ENCODE results near the gene TSPYL6.

TSPYL6 gene

DNA sequence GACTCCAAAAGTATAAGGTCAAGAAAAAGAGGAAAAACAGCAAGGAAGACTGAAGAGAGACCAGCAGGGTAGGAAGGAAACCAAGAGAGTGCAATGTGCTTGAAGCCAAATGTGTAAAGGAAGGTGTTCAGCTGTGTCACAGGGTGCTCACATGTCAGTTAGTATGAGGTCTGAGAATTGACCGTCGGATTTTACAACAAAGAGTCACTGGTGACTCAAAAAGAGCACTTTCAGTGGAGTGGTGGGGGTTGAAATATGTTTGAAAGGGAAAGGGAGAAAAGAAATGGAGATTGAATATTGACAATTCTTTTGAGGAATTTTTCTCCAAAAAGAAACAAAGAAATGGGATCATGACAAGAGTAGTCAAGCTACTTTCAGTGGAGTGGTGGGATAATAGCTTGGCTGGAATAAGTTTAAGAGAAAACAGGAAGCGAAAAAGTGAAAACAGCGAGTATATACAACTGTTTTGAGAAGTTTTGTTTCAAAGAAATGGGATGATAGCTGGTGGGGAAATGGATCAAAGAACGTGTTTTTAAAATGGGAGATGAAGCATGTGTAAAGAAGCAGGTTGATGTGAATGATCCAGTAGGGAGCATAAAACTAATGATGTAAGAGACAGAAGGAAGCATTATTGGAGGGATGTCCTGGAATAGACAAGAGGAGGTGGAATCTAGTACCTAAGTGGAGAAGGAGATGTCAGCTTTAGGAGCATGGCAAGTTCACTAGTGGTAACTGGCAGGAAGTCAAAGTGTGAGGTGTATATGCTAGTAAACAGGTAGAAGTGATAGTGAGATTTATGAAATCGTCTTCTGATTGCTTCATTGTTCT is 3.6 kb upstream of the TSPYL6 start:
- H3K27ac ChIP-seq (ENCODE audit: insufficient read depth, low read depth, low read length, poor library complexity, severe bottlenecking), result no peak overlapping the region
- H3K27me3 ChIP-seq (ENCODE audit: control insufficient read depth, insufficient read depth, low read length, poor library complexity, severe bottlenecking), result no peaks in the 10 kb centered on the region
- H3K9me3 ChIP-seq (ENCODE audit: control insufficient read depth, low read length), result no peaks in the 10 kb centered on the region
- 91 to 93% methylated on average over 6 of the region's 6 CpGs for WGBS, 2 experiments
- H3K36me3 ChIP-seq (ENCODE audit: control insufficient read depth, insufficient read depth, low read length), result no peaks in the 10 kb centered on the region
- no peaks in the 10 kb centered on the region for H3K4me1 ChIP-seq (ENCODE audit: control insufficient read depth, insufficient read depth, low read length)
- H3K4me3 ChIP-seq (ENCODE audit: insufficient read depth, low read depth, low read length), result no peak overlapping the region

DNA sequence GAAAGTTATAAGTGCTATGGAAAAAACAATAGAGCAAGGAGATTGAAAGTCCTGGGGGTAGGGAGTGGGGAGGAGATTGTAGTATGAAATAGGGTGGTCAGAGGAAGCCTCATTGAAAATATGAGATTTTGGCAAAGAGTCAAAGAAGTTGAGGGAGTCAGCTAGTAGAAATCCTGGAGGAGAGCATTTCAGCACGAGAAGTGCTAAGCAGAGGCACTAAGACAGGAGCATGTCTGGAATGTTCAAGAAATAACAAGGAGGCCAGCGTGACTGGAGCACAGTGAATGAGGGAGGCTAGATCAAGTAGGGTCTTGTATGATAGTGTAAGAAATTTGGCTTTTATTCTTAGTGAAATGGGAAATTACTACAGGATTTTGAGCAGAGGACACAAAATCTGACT is 2.1 kb upstream of the TSPYL6 start:
- Histone ChIP-seq H3K36me3 (ENCODE audit: control insufficient read depth, insufficient read depth, low read length) (no peaks in the 10 kb centered on the region), H3K4me1 (ENCODE audit: control insufficient read depth, insufficient read depth, low read length) (no peaks in the 10 kb centered on the region), H3K27ac (ENCODE audit: insufficient read depth, low read depth, low read length, poor library complexity, severe bottlenecking) (no peak overlapping the region), H3K4me3 (ENCODE audit: insufficient read depth, low read depth, low read length) (no peak overlapping the region), H3K9me3 (ENCODE audit: control insufficient read depth, low read length) (no peaks in the 10 kb centered on the region), H3K27me3 (ENCODE audit: control insufficient read depth, insufficient read depth, low read length, poor library complexity, severe bottlenecking) (no peaks in the 10 kb centered on the region)
- WGBS, 2 experiments, result 87 to 92% methylated on average over 2 of the region's 2 CpGs

DNA sequence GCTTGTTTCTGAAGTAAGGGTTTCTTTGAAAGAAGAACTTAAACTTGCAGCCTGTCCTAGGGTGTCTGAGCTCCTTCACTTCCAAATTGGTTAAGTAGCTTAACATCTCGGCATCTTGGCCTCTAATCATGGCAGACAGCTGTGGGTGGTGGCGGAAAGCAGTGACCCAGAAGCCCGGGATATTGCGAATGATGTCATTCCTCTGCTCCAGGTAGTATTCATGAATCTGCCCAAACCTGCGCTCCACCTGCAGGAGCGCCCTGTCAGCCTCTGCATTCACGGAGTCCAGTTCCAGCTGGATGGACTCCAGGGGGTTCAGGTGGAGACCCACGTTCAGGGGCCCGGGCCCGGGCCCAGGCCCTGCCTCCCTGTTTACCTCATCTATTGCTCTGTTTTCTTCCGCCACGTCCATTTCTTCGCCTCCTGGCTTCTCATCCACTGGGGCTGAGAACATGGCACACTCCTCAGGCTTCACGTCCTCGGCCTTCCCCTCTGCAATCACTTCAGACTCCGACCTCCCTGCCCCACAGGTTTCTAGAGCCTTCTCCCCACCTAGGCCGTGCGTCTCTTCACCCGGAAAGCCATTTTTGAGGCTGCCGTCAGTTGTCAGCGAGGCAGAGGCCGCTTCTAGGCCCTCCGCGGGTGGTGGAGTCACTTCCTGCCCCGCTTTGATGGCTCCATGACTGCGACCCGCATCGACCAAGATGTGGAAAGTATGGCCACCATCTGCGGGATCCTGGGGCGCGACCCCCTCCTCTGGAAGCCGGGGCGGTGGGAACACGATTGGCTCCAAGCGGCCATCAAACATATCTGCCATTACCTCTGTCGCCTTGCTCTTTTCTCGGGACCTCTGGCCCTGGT is 569 bp downstream of the TSPYL6 start:
- Histone ChIP-seq H3K4me1 (ENCODE audit: control insufficient read depth, insufficient read depth, low read length) (no peaks in the 10 kb centered on the region), H3K36me3 (ENCODE audit: control insufficient read depth, insufficient read depth, low read length) (no peaks in the 10 kb centered on the region), H3K27me3 (ENCODE audit: control insufficient read depth, insufficient read depth, low read length, poor library complexity, severe bottlenecking) (no peaks in the 10 kb centered on the region), H3K4me3 (ENCODE audit: insufficient read depth, low read depth, low read length) (no peak overlapping the region), H3K9me3 (ENCODE audit: control insufficient read depth, low read length) (no peaks in the 10 kb centered on the region), H3K27ac (ENCODE audit: insufficient read depth, low read depth, low read length, poor library complexity, severe bottlenecking) (no peak overlapping the region)
- 94 to 95% methylated on average over 37 of the region's 37 CpGs for WGBS, 2 experiments

DNA sequence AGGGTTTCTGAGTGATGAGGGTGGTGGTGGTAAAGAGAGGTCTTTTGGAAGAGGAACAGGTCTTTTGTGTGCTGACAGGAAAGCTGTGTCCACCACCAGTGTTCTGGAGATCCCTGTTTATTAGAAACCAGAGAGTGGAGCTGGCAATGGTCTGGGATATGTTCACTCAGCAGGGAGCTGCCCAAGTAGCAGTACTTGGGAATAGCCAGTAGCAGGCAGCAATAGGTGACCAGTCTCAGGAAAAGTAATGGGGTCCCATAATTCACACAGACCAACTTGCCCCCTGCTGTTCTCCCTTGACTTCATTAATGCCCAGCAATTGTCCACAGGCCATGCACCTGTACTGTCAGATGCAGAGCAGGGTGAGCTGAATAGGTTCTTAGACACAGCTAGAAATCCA is 1.8 kb downstream of the TSPYL6 start:
- H3K4me3 ChIP-seq (ENCODE audit: insufficient read depth, low read depth, low read length), result no peak overlapping the region
- H3K9me3 ChIP-seq (ENCODE audit: control insufficient read depth, low read length), result no peaks in the 10 kb centered on the region
- no peaks in the 10 kb centered on the region for H3K4me1 ChIP-seq (ENCODE audit: control insufficient read depth, insufficient read depth, low read length)
- H3K27ac ChIP-seq (ENCODE audit: insufficient read depth, low read depth, low read length, poor library complexity, severe bottlenecking), result no peak overlapping the region
- H3K36me3 ChIP-seq (ENCODE audit: control insufficient read depth, insufficient read depth, low read length), result no peaks in the 10 kb centered on the region
- H3K27me3 ChIP-seq (ENCODE audit: control insufficient read depth, insufficient read depth, low read length, poor library complexity, severe bottlenecking), result no peaks in the 10 kb centered on the region

DNA sequence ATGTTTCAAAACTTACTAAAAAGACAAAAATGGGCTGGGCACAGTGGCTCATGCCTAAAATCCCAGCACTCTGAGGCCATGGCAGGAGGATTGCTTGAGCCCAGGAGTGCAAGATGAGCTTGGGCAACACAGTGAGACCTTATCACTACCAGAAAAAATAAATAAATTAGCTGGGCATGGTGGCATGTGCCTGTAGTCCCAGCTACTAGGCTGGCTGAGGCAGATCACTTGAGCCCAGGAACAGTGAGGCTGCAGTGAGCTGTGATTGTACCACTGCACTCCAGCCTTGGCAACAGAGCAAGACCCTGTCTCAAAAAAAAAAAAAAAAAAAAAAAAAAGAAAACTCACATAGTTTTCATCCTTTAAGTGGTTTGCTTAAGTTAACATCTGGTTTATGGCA is 6.4 kb downstream of the TSPYL6 start:
- H3K36me3 ChIP-seq (ENCODE audit: control insufficient read depth, insufficient read depth, low read length), result no peaks in the 10 kb centered on the region
- H3K27me3 ChIP-seq (ENCODE audit: control insufficient read depth, insufficient read depth, low read length, poor library complexity, severe bottlenecking), result no peaks in the 10 kb centered on the region
- H3K4me1 ChIP-seq (ENCODE audit: control insufficient read depth, insufficient read depth, low read length), result no peaks in the 10 kb centered on the region
- H3K9me3 ChIP-seq (ENCODE audit: control insufficient read depth, low read length), result no peaks in the 10 kb centered on the region
- no peak overlapping the region for H3K4me3 ChIP-seq (ENCODE audit: insufficient read depth, low read depth, low read length)
- H3K27ac ChIP-seq (ENCODE audit: insufficient read depth, low read depth, low read length, poor library complexity, severe bottlenecking), result no peak overlapping the region

DNA sequence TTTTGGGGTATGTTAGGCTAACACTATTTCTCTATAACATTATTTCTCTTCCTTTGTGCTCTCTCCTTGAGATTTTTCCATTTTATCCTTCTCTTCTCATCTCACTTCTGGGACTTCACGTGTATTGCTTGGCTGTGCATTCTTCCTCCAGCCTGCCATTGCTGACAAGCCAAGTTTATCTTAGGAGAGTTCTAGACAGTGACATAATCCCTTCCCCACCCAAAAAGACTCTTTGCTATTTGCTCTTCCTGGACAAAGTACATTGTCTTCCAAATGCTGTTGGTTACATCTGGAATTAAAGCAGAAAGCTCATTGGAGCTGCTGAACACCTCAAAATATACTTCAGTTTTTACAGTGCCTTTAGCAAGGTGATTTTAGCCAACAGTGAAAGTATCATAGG is 8.9 kb downstream of the TSPYL6 start:
- no peaks in the 10 kb centered on the region for H3K27me3 ChIP-seq (ENCODE audit: control insufficient read depth, insufficient read depth, low read length, poor library complexity, severe bottlenecking)
- H3K9me3 ChIP-seq (ENCODE audit: control insufficient read depth, low read length), result no peaks in the 10 kb centered on the region
- no peak overlapping the region for H3K4me3 ChIP-seq (ENCODE audit: insufficient read depth, low read depth, low read length)
- H3K27ac ChIP-seq (ENCODE audit: insufficient read depth, low read depth, low read length, poor library complexity, severe bottlenecking), result no peak overlapping the region
- H3K36me3 ChIP-seq (ENCODE audit: control insufficient read depth, insufficient read depth, low read length), result no peaks in the 10 kb centered on the region
- H3K4me1 ChIP-seq (ENCODE audit: control insufficient read depth, insufficient read depth, low read length), result no peaks in the 10 kb centered on the region
- WGBS, 2 experiments, result 87 to 89% methylated on average over 1 of the region's 1 CpG

DNA sequence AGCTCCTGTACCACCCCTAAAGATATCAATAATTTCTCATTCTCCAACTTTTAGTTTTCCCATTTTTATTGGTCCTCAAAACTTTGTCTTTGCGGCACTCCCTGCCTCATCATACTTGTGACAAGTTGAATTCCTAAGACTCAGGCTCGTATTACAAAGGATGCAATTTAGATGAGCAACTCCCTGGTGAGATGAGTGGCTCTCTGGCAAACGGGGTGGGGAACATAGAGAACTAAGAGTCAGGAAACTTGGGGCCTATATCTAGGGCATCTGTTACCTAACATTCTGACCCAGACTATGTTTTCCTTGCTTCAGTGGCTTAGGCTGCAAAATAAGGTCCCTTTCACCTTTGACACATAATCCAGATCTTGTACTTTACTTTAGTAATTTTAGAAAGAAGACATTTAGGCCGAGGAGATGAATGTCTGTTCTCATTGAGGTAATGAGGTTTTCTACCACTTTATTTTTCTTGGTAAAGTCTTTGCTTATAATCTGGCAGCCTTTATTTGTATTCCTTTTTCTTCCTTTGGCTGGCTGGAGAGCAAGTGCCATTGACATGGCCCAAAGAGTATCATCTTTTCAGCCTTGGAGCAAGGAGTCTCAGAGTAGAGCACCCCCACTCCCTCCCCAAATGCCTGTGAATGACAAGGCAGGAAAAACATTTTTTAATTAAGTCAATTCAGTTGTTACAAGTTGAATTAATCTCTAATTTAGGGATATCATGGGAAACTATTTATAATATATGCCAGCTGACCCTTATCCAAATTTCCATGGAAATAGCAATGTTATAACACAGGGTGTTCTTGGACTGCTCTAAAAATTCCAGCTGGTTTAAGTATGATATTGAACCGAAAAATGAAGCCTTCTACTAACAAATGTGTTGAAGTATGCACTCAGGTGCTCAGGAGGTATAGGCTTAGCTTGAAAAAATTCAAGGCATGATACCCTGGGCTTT is 15.2 kb downstream of the TSPYL6 start:
- WGBS, 2 experiments, result 43 to 44% methylated on average over 5 of the region's 5 CpGs
- Histone ChIP-seq H3K27ac (ENCODE audit: insufficient read depth, low read depth, low read length, poor library complexity, severe bottlenecking) (no peak overlapping the region), H3K36me3 (ENCODE audit: control insufficient read depth, insufficient read depth, low read length) (no peaks in the 10 kb centered on the region), H3K4me1 (ENCODE audit: control insufficient read depth, insufficient read depth, low read length) (peaks cover 15% of the 10 kb centered on the region), H3K4me3 (ENCODE audit: insufficient read depth, low read depth, low read length) (no peak overlapping the region), H3K27me3 (ENCODE audit: control insufficient read depth, insufficient read depth, low read length, poor library complexity, severe bottlenecking) (no peaks in the 10 kb centered on the region), H3K9me3 (ENCODE audit: control insufficient read depth, low read length) (peaks cover 2% of the 10 kb centered on the region)

DNA sequence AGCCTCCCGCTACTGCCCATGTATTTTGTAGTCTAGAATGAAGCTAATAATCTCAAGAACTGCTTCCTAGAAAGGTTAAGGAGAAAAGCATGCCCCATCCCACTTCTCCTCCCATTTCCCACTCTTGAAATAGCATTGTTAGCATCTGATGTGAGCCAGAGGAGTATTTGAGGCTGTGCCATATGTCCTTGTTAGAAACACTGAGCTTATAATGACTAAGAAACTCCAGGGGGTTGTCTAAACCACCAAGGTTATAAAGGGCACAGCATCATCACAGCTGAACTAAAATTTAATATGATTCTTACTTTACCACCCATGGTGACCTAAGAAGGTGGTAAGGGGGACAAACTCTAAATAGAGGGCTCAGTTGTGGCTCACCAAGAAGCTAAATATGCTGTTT is 16.6 kb downstream of the TSPYL6 start:
- Histone ChIP-seq H3K27me3 (ENCODE audit: control insufficient read depth, insufficient read depth, low read length, poor library complexity, severe bottlenecking) (no peaks in the 10 kb centered on the region), H3K36me3 (ENCODE audit: control insufficient read depth, insufficient read depth, low read length) (no peaks in the 10 kb centered on the region), H3K4me1 (ENCODE audit: control insufficient read depth, insufficient read depth, low read length) (peaks cover 15% of the 10 kb centered on the region), H3K27ac (ENCODE audit: insufficient read depth, low read depth, low read length, poor library complexity, severe bottlenecking) (no peak overlapping the region), H3K4me3 (ENCODE audit: insufficient read depth, low read depth, low read length) (no peak overlapping the region), H3K9me3 (ENCODE audit: control insufficient read depth, low read length) (peaks cover 2% of the 10 kb centered on the region)
- 94% methylated on average over 1 of the region's 1 CpG; no CpG with 5 or more reads in 1 of the 2 experiments for WGBS, 2 experiments

DNA sequence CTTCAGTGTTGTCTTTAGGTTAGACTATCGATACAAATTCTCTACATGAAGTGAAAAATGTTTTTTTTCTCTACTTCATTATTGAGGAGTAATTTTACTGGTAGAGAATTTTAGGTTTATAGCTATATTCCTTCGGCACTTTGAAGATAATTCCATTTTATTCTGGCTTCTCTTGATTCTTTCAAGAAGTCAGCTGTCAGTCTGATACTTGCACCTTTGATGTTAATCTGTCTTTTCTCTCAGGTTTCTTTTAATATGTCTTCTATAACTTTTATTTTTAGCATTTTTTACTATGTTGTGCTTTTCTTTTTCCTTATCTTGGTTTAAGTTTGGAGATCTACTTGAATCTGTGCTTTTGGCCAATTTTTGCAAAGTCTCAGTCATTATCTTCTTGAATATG is 18.6 kb downstream of the TSPYL6 start:
- WGBS, 2 experiments, result 83 to 100% methylated on average over 1 to 2 of the region's 2 CpGs
- H3K27ac ChIP-seq (ENCODE audit: insufficient read depth, low read depth, low read length, poor library complexity, severe bottlenecking), result no peak overlapping the region
- peaks cover 15% of the 10 kb centered on the region for H3K4me1 ChIP-seq (ENCODE audit: control insufficient read depth, insufficient read depth, low read length)
- no peaks in the 10 kb centered on the region for H3K27me3 ChIP-seq (ENCODE audit: control insufficient read depth, insufficient read depth, low read length, poor library complexity, severe bottlenecking)
- no peaks in the 10 kb centered on the region for H3K36me3 ChIP-seq (ENCODE audit: control insufficient read depth, insufficient read depth, low read length)
- H3K9me3 ChIP-seq (ENCODE audit: control insufficient read depth, low read length), result peaks cover 2% of the 10 kb centered on the region
- H3K4me3 ChIP-seq (ENCODE audit: insufficient read depth, low read depth, low read length), result no peak overlapping the region

All from ectodermal cell (in vitro differentiated cells).